Ovary (tissue), 9 donors: ENCODE measurements around the gene GNB2. TPM values are rescaled to one million over a fixed set of nuclear protein-coding genes. Genes with fewer than 3 reads are reported as not detected.
"Not testable (repeated sequence)": the region's sequence is repeated elsewhere in the genome, so short reads cannot be mapped to it uniquely, and the experiment has no call there.

Experiments used
- DNase-seq, 5 donors: peaks; one replicate each; pipeline ENCODE4 v3.0.0-alpha.2; 2019 to 2020
- H3K27ac ChIP-seq, 2 donors: fragments of 200-600 bp; one replicate each; pipeline versions ENCODE4 v1.5.1 to v1.8.0; 2019 to 2022
- H3K27me3 ChIP-seq: fragments of 200-600 bp; one replicate; pipeline ENCODE4 v1.8.0; 2022
- H3K36me3 ChIP-seq: fragments of 200-600 bp; sonication (generic); one replicate; pipeline ENCODE4 v1.5.1; 2019
- H3K4me1 ChIP-seq: one replicate; pipeline ENCODE4 v1.8.1; 2013; ENCODE audit warnings: mild to moderate bottlenecking, moderate library complexity; ENCODE audit not compliant: insufficient read depth
- H3K4me3 ChIP-seq: fragments of 200-600 bp; sonication (generic); one replicate; pipeline ENCODE4 v1.5.1; 2017
- H3K9me3 ChIP-seq, 2 donors: fragments of 200-600 bp in 1 of 2; sonication (generic) in 1 of 2; one replicate each; pipeline versions ENCODE4 v1.5.1 to v1.8.1; 2013 to 2019; ENCODE audit warnings: mild to moderate bottlenecking in 1 of 2, moderate library complexity in 1 of 2
- CTCF ChIP-seq, 3 donors: fragments of 450-650 bp in 2 of 3; fragments of 200-600 bp in 1 of 3; IDR thresholded peaks; one replicate each; pipeline versions ENCODE4 v1.5.1 to v1.8.0; 2016 to 2022; ENCODE audit warnings: antibody characterized with exemption in 3 of 3, mild to moderate bottlenecking in 1 of 3
- EP300 ChIP-seq: sonication (generic); formaldehyde crosslinking; IDR thresholded peaks from one replicate; pipeline ENCODE4 v1.6.1; 2017; ENCODE audit warnings: antibody characterized with exemption
- POLR2A ChIP-seq: fragments of 450-650 bp; IDR thresholded peaks from one replicate; pipeline ENCODE4 v1.6.1; 2017; ENCODE audit warnings: antibody characterized with exemption, mild to moderate bottlenecking, moderate library complexity
- WGBS, 3 donors: extraction: QIAGEN DNeasy Blood & Tissue Kit in 1 of 3; methylation state at CpG; one replicate each; pipeline versions ENCODE4 v1.1.5 to v1.1.7; 2013 to 2017; 5-methylcytosine and 5-hydroxymethylcytosine counted together
- intact Hi-C, 4 donors: fragments of 100-400 bp; cut with DNase I; formaldehyde crosslinking; loops; one replicate each; pipeline versions ENCODE4 v1.11.0 to v1.15.1; 2022 to 2023
- polyA plus RNA-seq, 2 donors: library from polyadenylated mRNA; stranded (reverse); fragments of 200-250 nt in 1 of 2; fragments of 350-450 nt in 1 of 2; fragmentation: Illumina TruSeq in 1 of 2; extraction: RNeasy Lipid Tissue Mini Kit (QIAGEN cat#74804) in 1 of 2; gene quantifications; one replicate each; pipeline ENCODE4 v1.2.3, GENCODE V29; 2013 to 2014
- total RNA-seq, 7 donors: library from RNA; depleted of rRNA in 2 of 7; stranded (reverse); fragments of >200 nt in 2 of 7; fragmentation: NEBNext Ultra II Directional in 3 of 7; extraction: Animal tissue kit (Norgen Biotek cat#: 25700) in 3 of 7; gene quantifications; one replicate each; pipeline versions ENCODE4 v1.1.0 to v1.2.4, GENCODE V29; 2016 to 2023
- donor health status: DM: no; HTN: no; CAD: no; lungs with moderate emphysema.
- donor health status: DM: no; HTN: no; CAD: no.
- donor health status: Bipolar disorder and iron deficiency.
- donor health status: DM: yes; HTN: yes; CAD: no.
- donor health status: DM: no; HTN: no; CAD: no.
- donor health status: DM: yes; HTN: yes; CAD: no.

GNB2 gene
- total and polyA plus RNA-seq, 9 donors, result 18.9 to 281 (median 216) TPM

- WGBS, 3 donors, result 5 to 6% (median 6%) methylated on average over 60 to 63 of the region's 63 CpGs
- Histone ChIP-seq H3K27ac (no peak within 1 kb of the TSS), H3K9me3 (no peaks in the 10 kb centered on the region), H3K4me1 (no peaks in the 10 kb centered on the region), H3K27me3 (no peaks in the 10 kb centered on the region), H3K36me3 (no peaks in the 10 kb centered on the region), H3K4me3 (no peak within 1 kb of the TSS)
- DNase-seq, result peak; percentile 29 to 77 (median 52)
- TF ChIP-seq EP300, result no peak
- no peak for TF ChIP-seq CTCF (IDR thresholded peaks at IDR 0.05)
- TF ChIP-seq POLR2A, result no peak
- intact Hi-C loops, result loop anchor here in 1 of 4 donors (10.0 kb wide), 1 partner anchor 49 kb away; the partner anchor contains the start of gene POP7
Measured at GRCh38 chr7:100655908-100656674, 17.4 kb upstream of the GNB2 start, which contains the start of gene ACTL6B. TSS of gene ACTL6B (minus strand) at chr7:100656448. CDS start at chr7:100656354, 94 bp downstream.

- H3K4me1 ChIP-seq, H3K36me3 ChIP-seq, H3K9me3 ChIP-seq, intact Hi-C loops, H3K27ac ChIP-seq, DNase-seq, H3K27me3 ChIP-seq, H3K4me3 ChIP-seq: not testable (repeated sequence)
- WGBS, 3 donors, result 72 to 81% (median 75%) methylated on average over 12 of the region's 12 CpGs
Measured at GRCh38 chr7:100662194-100662776, 11.3 kb upstream of the GNB2 start.

- TF ChIP-seq CTCF (IDR thresholded peaks at IDR 0.05) (no peak), POLR2A (no peak), EP300 (no peak)
- no peak overlapping the region for H3K4me3 ChIP-seq
- H3K27ac ChIP-seq, result no peak overlapping the region
- H3K27me3 ChIP-seq, result no peaks in the 10 kb centered on the region
- intact Hi-C loops, result no loop called here
- 90 to 92% (median 91%) methylated on average over 5 of the region's 5 CpGs for WGBS, 3 donors
- H3K4me1 ChIP-seq, result no peaks in the 10 kb centered on the region
- no peaks in the 10 kb centered on the region for H3K36me3 ChIP-seq
- no peaks in the 10 kb centered on the region for H3K9me3 ChIP-seq
- no peak for DNase-seq
Measured at GRCh38 chr7:100665168-100665726, 8.3 kb upstream of the GNB2 start.

- Histone ChIP-seq H3K36me3 (no peaks in the 10 kb centered on the region), H3K4me1 (no peaks in the 10 kb centered on the region), H3K4me3 (no peak overlapping the region), H3K27me3 (no peaks in the 10 kb centered on the region), H3K9me3 (no peaks in the 10 kb centered on the region), H3K27ac (no peak overlapping the region)
- DNase-seq, result no peak
- TF ChIP-seq EP300 (no peak), POLR2A (no peak), CTCF (IDR thresholded peaks at IDR 0.05) (no peak)
- WGBS, 3 donors, result 76 to 78% (median 76%) methylated on average over 16 of the region's 16 CpGs
- intact Hi-C loops, result no loop called here
Measured at GRCh38 chr7:100667331-100668068, 6.0 kb upstream of the GNB2 start.
